Panc1 (cell line): Measurements from ENCODE around the gene NFATC4. TPM values are rescaled to one million over a fixed set of nuclear protein-coding genes. Genes with fewer than 3 reads are reported as not detected.

Experiments
- ATAC-seq: fragments of 200-7000 bp; cut with Tn5 transposase; 2 replicates; pipeline ENCODE4 v1.9.1; 2020; ENCODE audit warnings: mild to moderate bottlenecking, moderate library complexity
- Bru-seq: library from RNA; stranded (reverse); fragments of 400-500 nt; gene quantifications from one replicate; lab custom pipeline; 2021; lab: Mats Ljungman, UMichigan
- BruChase-seq, 2 experiments: library from RNA; stranded (reverse); fragments of 400-500 nt; gene quantifications; one replicate each; lab custom pipeline; 2021; lab: Mats Ljungman, UMichigan
- BruUV-seq: library from RNA; stranded (reverse); fragments of 400-500 nt; replicated peaks from 2 replicates; lab custom pipeline; 2021; lab: Mats Ljungman, UMichigan
- CTCF ChIA-PET: fragments of 300-600 bp; sonication (Branson Sonifier 250); formaldehyde crosslinking; loops from one replicate; lab custom pipeline; 2022; ENCODE audit warnings: antibody characterized with exemption; lab: Charles Lee
- POLR2A ChIA-PET: fragments of 300-600 bp; sonication (Branson Sonifier 250); formaldehyde crosslinking; loops from one replicate; lab custom pipeline; 2022; ENCODE audit warnings: antibody characterized with exemption; lab: Charles Lee
- DNase-seq: peaks from one replicate; pipeline ENCODE4 v3.0.0-alpha.2; 2010; ENCODE audit warnings: low read depth, low spot score
- H3K27ac ChIP-seq: 2 replicates; pipeline ENCODE4 v1.5.1; 2011; ENCODE audit warnings: mild to moderate bottlenecking, low read length, inconsistent platforms
- H3K27me3 ChIP-seq: fragments of 200-500 bp; sonication (Bioruptor generic); 2 replicates; pipeline ENCODE4 v1.6.0; 2014; ENCODE audit warnings: low read length, inconsistent platforms; ENCODE audit not compliant: control insufficient read depth, insufficient read depth
- H3K36me3 ChIP-seq: fragments of 200-500 bp; sonication (Bioruptor generic); 2 replicates; pipeline ENCODE4 v1.5.1; 2014; ENCODE audit warnings: inconsistent platforms, mild to moderate bottlenecking, low read length, moderate library complexity; ENCODE audit not compliant: control insufficient read depth, insufficient read depth
- H3K4me1 ChIP-seq: 2 replicates; pipeline ENCODE4 v1.5.1; 2011; ENCODE audit warnings: inconsistent platforms, mild to moderate bottlenecking, low read length, moderate library complexity; ENCODE audit not compliant: control insufficient read depth, insufficient read depth
- H3K4me3 ChIP-seq, 2 experiments: 2 replicates each; pipeline ENCODE4 v1.5.1; 2011 to 2012; ENCODE audit warnings: low read depth in 2 of 2, low read length in 2 of 2, mild to moderate bottlenecking in 2 of 2, inconsistent platforms in 1 of 2, moderate library complexity in 1 of 2
- H3K9me3 ChIP-seq: fragments of 200-500 bp; sonication (Bioruptor generic); 2 replicates; pipeline ENCODE4 v1.5.1; 2014; ENCODE audit warnings: low read depth, mild to moderate bottlenecking, inconsistent platforms, low read length, moderate library complexity; ENCODE audit not compliant: control insufficient read depth, insufficient read depth
- POLR2AphosphoS5 ChIP-seq: IDR thresholded peaks from 2 replicates; pipeline ENCODE4 v1.6.1; 2012; ENCODE audit warnings: mild to moderate bottlenecking, low read depth, low read length, moderate library complexity
- SIN3A ChIP-seq: IDR thresholded peaks from 2 replicates; pipeline ENCODE4 v1.6.1; 2012; ENCODE audit warnings: low read depth, mild to moderate bottlenecking, low read length, moderate library complexity, borderline replicate concordance; ENCODE audit not compliant: insufficient read depth
- TCF7L2 ChIP-seq: IDR thresholded peaks from 2 replicates; pipeline ENCODE4 v1.6.1; 2011; ENCODE audit warnings: mild to moderate bottlenecking, low read depth, low read length, inconsistent platforms
- in situ Hi-C: cut with HindIII; loops from 2 replicates; pipeline ENCODE4 v1.10.0; 2016; ENCODE audit warnings: low sequenced_read_pairs, low pct_unique_long_range_greater_than_20kb
- intact Hi-C: fragments of 100-400 bp; cut with micrococcal nuclease; formaldehyde crosslinking; loops from one replicate; pipeline ENCODE4 v1.10.0; 2022; ENCODE audit not compliant: unreplicated experiment
- long read RNA-seq: library from polyadenylated mRNA; unstranded; transcript quantifications from one replicate; pipeline ENCODE4 v2.0.0, GENCODE V29; 2021; ENCODE audit not compliant: unreplicated experiment
- polyA plus RNA-seq: library from polyadenylated mRNA; unstranded; fragments of >200 nt; gene quantifications from one replicate; pipeline ENCODE4 v1.2.1, GENCODE V29; 2012; ENCODE audit warnings: missing spikeins; ENCODE audit not compliant: insufficient read length
- total RNA-seq: library from RNA; stranded (reverse); gene quantifications from one replicate; pipeline ENCODE4 v1.2.1, GENCODE V29; 2021; ENCODE audit not compliant: unreplicated experiment
- TF ChIP-seq, protein P1 (sequence below): fragments of 450-650 bp; IDR thresholded peaks from 2 replicates; pipeline ENCODE4 v1.5.1; 2017; ENCODE audit warnings: mild to moderate bottlenecking
- TF ChIP-seq, protein P2 (sequence below), 2 experiments: IDR thresholded peaks; 2 replicates each; pipeline ENCODE4 v1.6.1; 2011 to 2012; ENCODE audit warnings: low read depth in 2 of 2, control low read depth in 1 of 2, low read length in 1 of 2, mild to moderate bottlenecking in 1 of 2, moderate library complexity in 1 of 2; ENCODE audit not compliant: insufficient read depth in 1 of 2

Gene NFATC4
- total RNA-seq (0.36 TPM), Bru-seq, nascent RNA (percentile 17 among the genes with signal in this experiment), BruChase-seq, experiment 1, labeled RNA remaining after a 2-hour chase (percentile 10 among the genes with signal in this experiment), BruChase-seq, experiment 2, labeled RNA remaining after a 6-hour chase (percentile 7 among the genes with signal in this experiment)
- polyA plus RNA-seq, result 0.81 TPM
- long read RNA-seq, partial matches to known transcripts, result 0 of 1 reads
- long read RNA-seq, other reads (novel, unspliced or antisense), result 0 of 1 reads

DNA sequence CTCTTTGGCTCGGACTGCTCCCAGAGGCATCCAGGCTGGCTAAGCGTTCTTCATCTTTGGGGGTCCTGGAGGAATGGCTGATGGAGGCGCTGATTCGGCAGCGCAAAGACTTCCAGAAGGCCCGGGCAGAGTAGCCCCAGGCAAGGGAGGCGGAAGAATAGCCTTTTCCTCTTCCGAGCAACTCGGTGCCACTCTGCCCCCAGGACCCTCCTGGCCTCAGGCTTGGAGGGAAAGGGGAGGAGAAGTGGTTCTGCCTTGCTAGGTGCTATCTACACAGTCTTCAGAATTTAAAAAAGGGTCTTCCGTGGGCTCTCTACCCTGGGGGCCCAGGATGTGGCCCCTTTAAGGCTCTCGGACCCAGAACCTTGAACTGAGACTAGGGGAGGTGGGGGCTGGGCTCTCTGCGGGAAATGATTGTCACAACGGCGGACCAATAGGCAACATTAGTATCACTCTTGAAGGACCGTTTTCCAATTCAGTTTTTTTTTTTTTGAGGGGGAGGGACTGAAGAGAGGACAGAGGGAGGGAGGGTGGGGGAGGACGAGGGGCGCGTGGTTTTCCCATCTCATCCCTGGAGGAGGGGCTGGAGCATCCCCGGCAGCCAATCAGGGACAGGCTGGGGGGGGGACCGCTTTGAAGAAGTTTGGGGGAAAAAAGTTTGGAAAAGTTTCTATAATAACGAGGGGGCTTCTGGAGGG is at the start of gene NFATC4:
NFATC4 (plus strand) TSS at position 671 of the 698 bp plus-strand sequence. CDS start 157 bp downstream, outside the sequence.
- no peak for DNase-seq
- no TSS peak for BruUV-seq
- in situ Hi-C loops, result no loop called here
- POLR2A ChIA-PET, result no interaction called here
- Histone ChIP-seq H3K9me3 (no peaks in the 10 kb centered on the region), H3K36me3 (no peaks in the 10 kb centered on the region; the same call in 1 of the 2 replicates), H3K4me3 (peak within 1 kb of the TSS; percentile 35 to 53), H3K4me1 (peaks cover 6% of the 10 kb centered on the region), H3K27ac (0 out of 2 replicates have a peak within 1 kb of the TSS, but pooled peaks have one; percentile 23), H3K27me3 (no peaks in the 10 kb centered on the region)
- intact Hi-C loops, result no loop called here
- ATAC-seq, result no peak
- CTCF ChIA-PET, result no interaction called here
- TF ChIP-seq POLR2AphosphoS5 (no peak), SIN3A (no peak), TCF7L2 (no peak)
- TF ChIP-seq, protein P1, sequence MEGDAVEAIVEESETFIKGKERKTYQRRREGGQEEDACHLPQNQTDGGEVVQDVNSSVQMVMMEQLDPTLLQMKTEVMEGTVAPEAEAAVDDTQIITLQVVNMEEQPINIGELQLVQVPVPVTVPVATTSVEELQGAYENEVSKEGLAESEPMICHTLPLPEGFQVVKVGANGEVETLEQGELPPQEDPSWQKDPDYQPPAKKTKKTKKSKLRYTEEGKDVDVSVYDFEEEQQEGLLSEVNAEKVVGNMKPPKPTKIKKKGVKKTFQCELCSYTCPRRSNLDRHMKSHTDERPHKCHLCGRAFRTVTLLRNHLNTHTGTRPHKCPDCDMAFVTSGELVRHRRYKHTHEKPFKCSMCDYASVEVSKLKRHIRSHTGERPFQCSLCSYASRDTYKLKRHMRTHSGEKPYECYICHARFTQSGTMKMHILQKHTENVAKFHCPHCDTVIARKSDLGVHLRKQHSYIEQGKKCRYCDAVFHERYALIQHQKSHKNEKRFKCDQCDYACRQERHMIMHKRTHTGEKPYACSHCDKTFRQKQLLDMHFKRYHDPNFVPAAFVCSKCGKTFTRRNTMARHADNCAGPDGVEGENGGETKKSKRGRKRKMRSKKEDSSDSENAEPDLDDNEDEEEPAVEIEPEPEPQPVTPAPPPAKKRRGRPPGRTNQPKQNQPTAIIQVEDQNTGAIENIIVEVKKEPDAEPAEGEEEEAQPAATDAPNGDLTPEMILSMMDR, result no peak
- TF ChIP-seq, protein P2, sequence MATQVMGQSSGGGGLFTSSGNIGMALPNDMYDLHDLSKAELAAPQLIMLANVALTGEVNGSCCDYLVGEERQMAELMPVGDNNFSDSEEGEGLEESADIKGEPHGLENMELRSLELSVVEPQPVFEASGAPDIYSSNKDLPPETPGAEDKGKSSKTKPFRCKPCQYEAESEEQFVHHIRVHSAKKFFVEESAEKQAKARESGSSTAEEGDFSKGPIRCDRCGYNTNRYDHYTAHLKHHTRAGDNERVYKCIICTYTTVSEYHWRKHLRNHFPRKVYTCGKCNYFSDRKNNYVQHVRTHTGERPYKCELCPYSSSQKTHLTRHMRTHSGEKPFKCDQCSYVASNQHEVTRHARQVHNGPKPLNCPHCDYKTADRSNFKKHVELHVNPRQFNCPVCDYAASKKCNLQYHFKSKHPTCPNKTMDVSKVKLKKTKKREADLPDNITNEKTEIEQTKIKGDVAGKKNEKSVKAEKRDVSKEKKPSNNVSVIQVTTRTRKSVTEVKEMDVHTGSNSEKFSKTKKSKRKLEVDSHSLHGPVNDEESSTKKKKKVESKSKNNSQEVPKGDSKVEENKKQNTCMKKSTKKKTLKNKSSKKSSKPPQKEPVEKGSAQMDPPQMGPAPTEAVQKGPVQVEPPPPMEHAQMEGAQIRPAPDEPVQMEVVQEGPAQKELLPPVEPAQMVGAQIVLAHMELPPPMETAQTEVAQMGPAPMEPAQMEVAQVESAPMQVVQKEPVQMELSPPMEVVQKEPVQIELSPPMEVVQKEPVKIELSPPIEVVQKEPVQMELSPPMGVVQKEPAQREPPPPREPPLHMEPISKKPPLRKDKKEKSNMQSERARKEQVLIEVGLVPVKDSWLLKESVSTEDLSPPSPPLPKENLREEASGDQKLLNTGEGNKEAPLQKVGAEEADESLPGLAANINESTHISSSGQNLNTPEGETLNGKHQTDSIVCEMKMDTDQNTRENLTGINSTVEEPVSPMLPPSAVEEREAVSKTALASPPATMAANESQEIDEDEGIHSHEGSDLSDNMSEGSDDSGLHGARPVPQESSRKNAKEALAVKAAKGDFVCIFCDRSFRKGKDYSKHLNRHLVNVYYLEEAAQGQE (IDR thresholded peaks at IDR 0.05; ENCODE audit: insufficient read depth in 1 of 2, low read depth in 2 of 2, low read length in 1 of 2), result no peak

DNA sequence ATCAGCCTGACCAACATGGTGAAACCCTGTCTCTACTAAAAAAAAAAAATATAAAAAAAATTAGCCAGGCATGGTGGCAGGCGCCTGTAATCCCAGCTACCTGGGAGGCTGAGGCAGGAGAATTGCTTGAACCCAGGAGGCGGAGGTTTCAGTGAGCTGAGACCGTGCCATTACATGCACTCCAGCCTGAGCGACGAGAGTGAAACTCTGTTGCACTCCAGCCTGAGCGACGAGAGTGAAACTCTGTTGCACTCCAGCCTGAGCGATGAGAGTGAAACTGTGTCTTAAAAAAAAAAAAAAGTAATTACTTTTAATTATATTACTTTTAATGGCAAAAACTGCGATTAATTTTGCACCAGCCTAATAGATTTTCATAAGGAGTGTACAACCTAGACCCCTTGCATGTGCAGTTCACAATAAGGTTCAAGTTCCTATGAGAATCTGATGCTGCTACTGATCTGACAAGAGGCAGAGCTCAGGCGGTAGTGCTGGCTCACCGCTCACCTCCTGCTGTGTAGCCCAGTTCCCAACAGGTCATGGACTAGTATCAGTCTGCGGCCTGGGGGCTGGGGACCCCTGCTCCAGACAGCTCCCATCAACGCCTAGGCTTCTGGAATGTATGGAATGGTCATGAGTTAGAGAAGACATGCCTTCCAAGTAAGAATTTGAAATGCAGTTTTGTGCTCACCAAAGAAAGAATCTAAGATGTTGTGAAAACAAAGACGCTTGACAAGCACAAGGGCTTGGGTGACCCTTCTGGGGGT is 46.6 kb upstream of the NFATC4 start:
- H3K36me3 ChIP-seq, result no peaks in the 10 kb centered on the region
- DNase-seq (no peak), ATAC-seq (no peak)
- H3K4me3 ChIP-seq, result no peak overlapping the region
- H3K27me3 ChIP-seq, result no peaks in the 10 kb centered on the region
- no peak overlapping the region for H3K27ac ChIP-seq
- intact Hi-C loops (no loop called here), in situ Hi-C loops (no loop called here)
- H3K4me1 ChIP-seq, result no peaks in the 10 kb centered on the region
- POLR2A ChIA-PET, result no interaction called here
- BruUV-seq, result no TSS peak
- no peaks in the 10 kb centered on the region for H3K9me3 ChIP-seq
- CTCF ChIA-PET, result interaction anchor here (0.5 kb wide), 1 partner anchor 11 kb away, joined by 4 read pairs; no protein-coding TSS in a partner anchor
- TF ChIP-seq, protein P2 (IDR thresholded peaks at IDR 0.05; ENCODE audit: insufficient read depth in 1 of 2, low read depth in 2 of 2, low read length in 1 of 2), result no peak
- TF ChIP-seq POLR2AphosphoS5 (no peak), SIN3A (no peak), TCF7L2 (no peak)
- TF ChIP-seq, protein P1, result no peak
